ENCODE measurements around the gene KCNQ5. TPM values are rescaled to one million over a fixed set of nuclear protein-coding genes. Genes with fewer than 3 reads are reported as not detected.

The KCNQ5 gene
- total RNA-seq, 1 donor from 2014 or later: 1.2 TPM

DNA sequence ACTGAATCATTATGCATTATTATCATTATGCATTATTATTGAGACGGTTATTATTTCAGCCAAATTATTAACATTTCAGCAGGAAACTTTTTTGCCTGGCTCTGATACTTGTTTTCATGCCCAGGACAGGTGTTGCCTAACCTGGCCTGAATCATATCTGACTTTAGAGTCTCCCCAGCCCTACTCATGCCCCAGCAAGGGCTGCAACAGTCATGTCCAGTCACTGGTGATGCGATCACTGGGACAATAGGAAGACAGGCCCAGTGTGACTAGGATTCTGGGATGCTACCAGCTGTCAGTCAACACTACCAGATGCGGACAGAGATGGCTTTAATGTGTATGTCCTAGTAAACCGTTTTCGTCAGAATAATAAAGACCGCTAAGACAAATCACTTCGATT lies 318.4 kb downstream of the KCNQ5 start:
- H3K9me3 Mint-ChIP-seq: no peaks in the 10 kb centered on the region
- DNase-seq (ENCODE audit: low read depth, low spot score): no peak
- no peak overlapping the region for H3K4me3 Mint-ChIP-seq
- H3K27me3 Mint-ChIP-seq (ENCODE audit: low read depth): no peaks in the 10 kb centered on the region
- H3K36me3 Mint-ChIP-seq (ENCODE audit: low read depth): no peaks in the 10 kb centered on the region
- TF ChIP-seq, protein P1, sequence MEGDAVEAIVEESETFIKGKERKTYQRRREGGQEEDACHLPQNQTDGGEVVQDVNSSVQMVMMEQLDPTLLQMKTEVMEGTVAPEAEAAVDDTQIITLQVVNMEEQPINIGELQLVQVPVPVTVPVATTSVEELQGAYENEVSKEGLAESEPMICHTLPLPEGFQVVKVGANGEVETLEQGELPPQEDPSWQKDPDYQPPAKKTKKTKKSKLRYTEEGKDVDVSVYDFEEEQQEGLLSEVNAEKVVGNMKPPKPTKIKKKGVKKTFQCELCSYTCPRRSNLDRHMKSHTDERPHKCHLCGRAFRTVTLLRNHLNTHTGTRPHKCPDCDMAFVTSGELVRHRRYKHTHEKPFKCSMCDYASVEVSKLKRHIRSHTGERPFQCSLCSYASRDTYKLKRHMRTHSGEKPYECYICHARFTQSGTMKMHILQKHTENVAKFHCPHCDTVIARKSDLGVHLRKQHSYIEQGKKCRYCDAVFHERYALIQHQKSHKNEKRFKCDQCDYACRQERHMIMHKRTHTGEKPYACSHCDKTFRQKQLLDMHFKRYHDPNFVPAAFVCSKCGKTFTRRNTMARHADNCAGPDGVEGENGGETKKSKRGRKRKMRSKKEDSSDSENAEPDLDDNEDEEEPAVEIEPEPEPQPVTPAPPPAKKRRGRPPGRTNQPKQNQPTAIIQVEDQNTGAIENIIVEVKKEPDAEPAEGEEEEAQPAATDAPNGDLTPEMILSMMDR (conservative IDR thresholded peaks at IDR 0.05): no peak
- no peaks in the 10 kb centered on the region for H3K4me1 Mint-ChIP-seq
- H3K27ac Mint-ChIP-seq (ENCODE audit: unreplicated experiment): no peak overlapping the region

DNA sequence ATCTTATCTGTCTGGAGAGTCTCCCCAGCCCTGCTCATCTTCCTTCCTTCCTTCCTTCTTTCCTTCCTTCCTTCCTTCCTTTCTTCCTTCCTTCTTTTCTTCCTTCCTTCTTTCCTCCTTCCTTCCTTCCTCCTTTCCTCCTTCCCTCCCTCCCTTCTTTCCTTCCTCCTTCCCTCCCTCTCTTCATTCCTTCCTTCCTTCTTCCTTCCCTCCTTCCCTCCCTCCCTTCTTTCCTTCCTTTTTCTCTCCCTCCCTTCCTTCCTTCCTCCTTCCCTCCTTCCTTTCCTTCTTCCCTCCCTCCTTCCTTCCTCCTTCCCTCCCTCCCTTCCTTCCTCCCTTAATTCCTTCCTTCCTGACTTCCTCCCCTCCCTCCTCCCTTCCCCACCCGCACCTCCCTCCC lies 319.4 kb downstream of the KCNQ5 start:
- TF ChIP-seq, protein P1 (conservative IDR thresholded peaks at IDR 0.05): no peak
- Mint-ChIP-seq H3K9me3 (no peaks in the 10 kb centered on the region), H3K4me1 (no peaks in the 10 kb centered on the region), H3K4me3 (no peak overlapping the region), H3K36me3 (ENCODE audit: low read depth) (no peaks in the 10 kb centered on the region), H3K27ac (ENCODE audit: unreplicated experiment) (no peak overlapping the region), H3K27me3 (ENCODE audit: low read depth) (no peaks in the 10 kb centered on the region)
- DNase-seq (ENCODE audit: low read depth, low spot score): no peak

DNA sequence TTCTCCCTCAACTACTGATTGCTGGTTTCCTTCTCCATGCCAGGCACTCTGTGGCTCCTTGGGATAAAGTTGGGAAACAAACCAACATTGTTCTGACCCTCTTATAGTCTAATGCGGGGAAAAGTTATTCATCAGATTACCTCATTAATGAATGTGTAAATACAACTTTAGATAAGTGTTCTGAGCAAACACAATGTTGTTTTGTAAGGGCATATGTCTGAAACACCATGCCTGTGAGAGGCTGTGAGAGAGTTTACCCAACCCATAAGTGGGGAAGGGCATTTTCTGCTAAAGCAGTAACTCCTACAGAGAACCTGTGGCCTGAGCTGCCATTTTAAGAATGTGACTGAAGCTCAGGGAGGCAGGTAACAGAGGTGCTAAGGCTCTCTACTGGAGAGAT lies 319.9 kb downstream of the KCNQ5 start:
- Mint-ChIP-seq H3K27ac (ENCODE audit: unreplicated experiment) (no peak overlapping the region), H3K27me3 (ENCODE audit: low read depth) (no peaks in the 10 kb centered on the region), H3K4me1 (no peaks in the 10 kb centered on the region), H3K4me3 (no peak overlapping the region), H3K36me3 (ENCODE audit: low read depth) (no peaks in the 10 kb centered on the region), H3K9me3 (no peaks in the 10 kb centered on the region)
- TF ChIP-seq, protein P1 (conservative IDR thresholded peaks at IDR 0.05): no peak
- DNase-seq (ENCODE audit: low read depth, low spot score): no peak

DNA sequence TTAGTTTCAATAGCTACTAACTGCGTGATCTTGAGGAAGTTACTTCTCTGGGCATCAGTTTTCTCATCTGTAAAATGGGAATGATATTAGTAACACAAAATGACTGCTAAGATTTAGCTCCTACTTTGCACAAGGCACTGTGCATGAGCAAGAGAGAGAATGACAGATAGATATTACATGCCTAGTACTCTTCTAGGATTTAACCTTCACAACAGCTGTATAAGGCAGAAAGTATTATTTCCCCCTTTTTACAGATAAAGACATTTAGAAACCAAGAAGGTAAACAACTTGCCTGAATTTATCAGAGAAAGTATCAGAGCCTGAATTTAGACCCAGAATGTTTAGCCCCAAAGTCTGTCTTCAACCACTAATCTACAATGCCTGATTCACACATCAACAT lies 321.8 kb downstream of the KCNQ5 start:
- H3K27me3 Mint-ChIP-seq (ENCODE audit: low read depth): no peaks in the 10 kb centered on the region
- TF ChIP-seq, protein P1 (conservative IDR thresholded peaks at IDR 0.05): no peak
- no peaks in the 10 kb centered on the region for H3K9me3 Mint-ChIP-seq
- H3K4me3 Mint-ChIP-seq: no peak overlapping the region
- H3K4me1 Mint-ChIP-seq: no peaks in the 10 kb centered on the region
- no peak for DNase-seq (ENCODE audit: low read depth, low spot score)
- H3K36me3 Mint-ChIP-seq (ENCODE audit: low read depth): no peaks in the 10 kb centered on the region
- H3K27ac Mint-ChIP-seq (ENCODE audit: unreplicated experiment): no peak overlapping the region

DNA sequence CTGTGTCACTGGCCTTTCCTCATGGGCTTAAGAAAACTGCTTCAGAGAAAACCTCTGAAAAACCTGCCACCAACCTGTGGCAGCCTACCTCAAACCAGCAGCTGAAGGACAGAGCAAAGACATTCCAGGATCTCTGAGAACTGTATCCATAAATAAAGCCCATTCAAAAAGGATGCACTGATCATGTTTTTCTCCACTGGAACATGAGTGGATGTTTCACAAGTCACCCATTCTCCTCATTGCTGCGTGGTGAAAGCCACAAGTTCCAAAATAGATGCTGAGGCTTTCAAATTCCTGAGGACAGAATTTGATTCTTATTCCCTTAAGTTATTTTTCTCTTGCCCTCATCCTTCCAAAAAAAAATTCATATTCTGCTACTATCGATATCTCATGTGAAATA lies 322.8 kb downstream of the KCNQ5 start:
- no peaks in the 10 kb centered on the region for H3K36me3 Mint-ChIP-seq (ENCODE audit: low read depth)
- no peaks in the 10 kb centered on the region for H3K9me3 Mint-ChIP-seq
- no peaks in the 10 kb centered on the region for H3K4me1 Mint-ChIP-seq
- no peaks in the 10 kb centered on the region for H3K27me3 Mint-ChIP-seq (ENCODE audit: low read depth)
- H3K4me3 Mint-ChIP-seq: no peak overlapping the region
- H3K27ac Mint-ChIP-seq (ENCODE audit: unreplicated experiment): no peak overlapping the region
- no peak for DNase-seq (ENCODE audit: low read depth, low spot score)
- TF ChIP-seq, protein P1 (conservative IDR thresholded peaks at IDR 0.05): no peak

DNA sequence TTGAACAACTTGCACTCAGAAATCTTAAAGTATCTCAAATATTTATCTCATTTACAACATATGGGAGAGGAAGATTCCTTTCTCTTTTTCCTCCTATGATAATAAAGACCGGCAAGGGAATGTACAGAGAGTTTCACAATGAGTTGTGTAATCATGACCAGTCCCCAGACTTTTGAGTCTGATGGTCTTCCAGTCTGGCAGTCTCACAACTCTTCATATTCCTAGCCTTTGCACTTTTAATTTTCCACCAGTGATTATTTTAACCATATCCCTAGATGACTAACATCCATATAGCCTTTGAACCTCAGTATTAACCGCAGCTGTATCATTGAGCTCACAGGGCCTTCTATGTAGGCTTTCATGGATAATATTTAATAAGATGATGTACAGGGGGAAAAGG lies 324.9 kb downstream of the KCNQ5 start:
- Mint-ChIP-seq H3K4me1 (no peaks in the 10 kb centered on the region), H3K36me3 (ENCODE audit: low read depth) (no peaks in the 10 kb centered on the region), H3K27me3 (ENCODE audit: low read depth) (no peaks in the 10 kb centered on the region), H3K9me3 (no peaks in the 10 kb centered on the region), H3K4me3 (no peak overlapping the region), H3K27ac (ENCODE audit: unreplicated experiment) (no peak overlapping the region)
- DNase-seq (ENCODE audit: low read depth, low spot score): no peak
- TF ChIP-seq, protein P1 (conservative IDR thresholded peaks at IDR 0.05): no peak
